DND-41 (cell line): ENCODE measurements around the gene MAP1LC3B.

Source experiments
- ATAC-seq: fragments of 200-7000 bp; cut with Tn5 transposase; 3 replicates; pipeline ENCODE4 v1.9.1; 2021; ENCODE audit warnings: low read depth; ENCODE audit not compliant: insufficient read depth
- DNase-seq: peaks from one replicate; pipeline ENCODE4 v3.0.0-alpha.2; 2020
- H2AFZ ChIP-seq: 2 replicates; pipeline ENCODE4 v1.6.0; 2012; ENCODE audit warnings: low read depth, low read length
- H3K27ac ChIP-seq: 2 replicates; pipeline ENCODE4 v1.5.1; 2012; ENCODE audit warnings: low read length, inconsistent platforms
- H3K27me3 ChIP-seq: fragments of 200-600 bp; sonication (generic); 2 replicates; pipeline ENCODE4 v1.6.0; 2012; ENCODE audit warnings: low read length, mild to moderate bottlenecking, inconsistent platforms; ENCODE audit not compliant: insufficient read depth, poor library complexity
- H3K36me3 ChIP-seq: 2 replicates; pipeline ENCODE4 v1.5.1; 2012; ENCODE audit warnings: low read length, inconsistent platforms; ENCODE audit not compliant: insufficient read depth
- H3K4me1 ChIP-seq: 2 replicates; pipeline ENCODE4 v1.5.1; 2012; ENCODE audit warnings: mild to moderate bottlenecking, low read length; ENCODE audit not compliant: insufficient read depth
- H3K4me2 ChIP-seq: 2 replicates; pipeline ENCODE4 v1.6.0; 2012; ENCODE audit warnings: mild to moderate bottlenecking, moderate library complexity, low read length, inconsistent platforms; ENCODE audit not compliant: insufficient read depth
- H3K4me3 ChIP-seq, 2 experiments: fragments of 200-600 bp in 1 of 2; shearing (Covaris generic) in 1 of 2; 2 replicates each; pipeline ENCODE4 v1.5.1; 2012 to 2016; ENCODE audit warnings: inconsistent platforms in 2 of 2, low read length in 2 of 2, mild to moderate bottlenecking in 2 of 2, low read depth in 1 of 2, moderate library complexity in 1 of 2
- H3K79me2 ChIP-seq: 2 replicates; pipeline ENCODE4 v1.6.0; 2012; ENCODE audit warnings: low read length, inconsistent platforms; ENCODE audit not compliant: insufficient read depth
- H3K9ac ChIP-seq: 2 replicates; pipeline ENCODE4 v1.6.0; 2012; ENCODE audit warnings: low read depth, mild to moderate bottlenecking, inconsistent platforms, low read length, moderate library complexity
- H3K9me3 ChIP-seq: 2 replicates; pipeline ENCODE4 v1.5.1; 2012; ENCODE audit warnings: low read length, moderate library complexity, mild to moderate bottlenecking, inconsistent platforms; ENCODE audit not compliant: insufficient read depth, severe bottlenecking
- H4K20me1 ChIP-seq: 2 replicates; pipeline ENCODE4 v1.6.0; 2012; ENCODE audit warnings: low read length; ENCODE audit not compliant: insufficient read depth
- CTCF ChIP-seq: IDR thresholded peaks from 2 replicates; pipeline ENCODE4 v1.5.1; 2012; ENCODE audit warnings: borderline replicate concordance, low read length, moderate library complexity, mild to moderate bottlenecking; ENCODE audit not compliant: poor library complexity, severe bottlenecking; ENCODE audit errors: extremely low read depth
- EZH2 ChIP-seq: IDR thresholded peaks from 3 replicates; pipeline ENCODE4 v1.6.1; 2012; ENCODE audit warnings: borderline replicate concordance, low read depth, mild to moderate bottlenecking, moderate library complexity, low read length, inconsistent platforms; ENCODE audit not compliant: severe bottlenecking

MAP1LC3B gene

GRCh38 chr16:87426423-87427215 lies 34.5 kb downstream of the MAP1LC3B start:
- TF ChIP-seq EZH2 (no peak), CTCF (no peak)
- no peaks in the 10 kb centered on the region for H3K36me3 ChIP-seq
- no peaks in the 10 kb centered on the region for H3K79me2 ChIP-seq
- no peaks in the 10 kb centered on the region for H3K9me3 ChIP-seq
- ATAC-seq (no peak), DNase-seq (no peak)
- no peak overlapping the region for H3K4me3 ChIP-seq
- no peaks in the 10 kb centered on the region for H4K20me1 ChIP-seq
- no peak overlapping the region for H2AFZ ChIP-seq
- H3K27ac ChIP-seq = no peak overlapping the region
- no peak overlapping the region for H3K9ac ChIP-seq
- H3K4me2 ChIP-seq = no peak overlapping the region
- H3K27me3 ChIP-seq = peaks cover 6% of the 10 kb centered on the region
- H3K4me1 ChIP-seq = no peaks in the 10 kb centered on the region

DNA sequence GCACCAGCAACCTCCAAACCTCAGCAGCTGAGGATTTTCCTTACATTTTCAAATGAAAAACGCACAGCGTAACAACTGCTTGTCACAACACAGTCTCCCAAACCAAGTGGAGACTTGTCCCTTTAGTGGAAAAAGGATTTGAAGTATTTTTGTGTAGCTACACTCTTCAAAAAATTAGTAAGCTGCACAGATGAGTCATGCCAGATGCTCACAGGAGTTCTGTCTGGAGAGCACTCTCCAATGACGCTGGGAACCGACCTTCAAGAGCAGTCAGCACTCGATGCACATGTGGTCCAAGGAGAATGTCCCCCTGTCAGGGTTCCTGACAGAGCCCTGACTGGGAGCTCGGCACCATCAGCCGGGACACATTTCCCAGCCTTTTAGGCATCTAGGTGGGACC lies 39.8 kb downstream of the MAP1LC3B start:
- H3K79me2 ChIP-seq = no peaks in the 10 kb centered on the region
- TF ChIP-seq EZH2 = no peak
- no peak for TF ChIP-seq CTCF
- no peak for DNase-seq

GRCh38 chr16:87432330-87432915 lies 40.3 kb downstream of the MAP1LC3B start:
- Histone ChIP-seq H3K4me3 (no peak overlapping the region), H3K27ac (no peak overlapping the region), H3K79me2 (no peaks in the 10 kb centered on the region)

More for the DNA sequence above, 39.8 kb downstream of the MAP1LC3B start:
- Histone ChIP-seq H3K27ac (no peak overlapping the region), H3K36me3 (no peaks in the 10 kb centered on the region), H4K20me1 (0 out of 2 replicates have a peak, but pooled peaks cover 6% of the 10 kb centered on the region), H3K27me3 (peaks cover 25% of the 10 kb centered on the region), H3K4me1 (no peaks in the 10 kb centered on the region), H3K9ac (no peak overlapping the region), H3K4me2 (no peak overlapping the region), H3K9me3 (no peaks in the 10 kb centered on the region), H2AFZ (no peak overlapping the region), H3K4me3 (no peak overlapping the region)
- ATAC-seq = no peak

More at GRCh38 chr16:87432330-87432915, 40.3 kb downstream of the MAP1LC3B start:
- no peak overlapping the region for H3K9ac ChIP-seq
- no peak for TF ChIP-seq CTCF
- TF ChIP-seq EZH2 = no peak
- DNase-seq (no peak), ATAC-seq (no peak)
- 0 out of 2 replicates have a peak, but pooled peaks cover 6% of the 10 kb centered on the region for H4K20me1 ChIP-seq
- no peak overlapping the region for H2AFZ ChIP-seq
- peaks cover 25% of the 10 kb centered on the region for H3K27me3 ChIP-seq
- H3K36me3 ChIP-seq = no peaks in the 10 kb centered on the region
- H3K4me2 ChIP-seq = no peak overlapping the region
- no peaks in the 10 kb centered on the region for H3K4me1 ChIP-seq
- H3K9me3 ChIP-seq = no peaks in the 10 kb centered on the region
